GM21390 (cell line): ENCODE measurements around the gene ADAMTS12.

Experiments used
- ATAC-seq: cut with Tn5 transposase; IDR thresholded peaks from one replicate; pipeline ENCODE4 v1.9.1; 2021; ENCODE audit not compliant: unreplicated experiment

The ADAMTS12 gene

GRCh38 chr5:33675958-33676464 is 215.8 kb downstream of the ADAMTS12 start:
- peak; percentile 83 for ATAC-seq

- ATAC-seq = no peak
These were observed 220.0 kb downstream of the ADAMTS12 start for GRCh38 chr5:33671700-33672291.

GRCh38 chr5:33662722-33663427 is 228.9 kb downstream of the ADAMTS12 start:
- no peak for ATAC-seq

DNA sequence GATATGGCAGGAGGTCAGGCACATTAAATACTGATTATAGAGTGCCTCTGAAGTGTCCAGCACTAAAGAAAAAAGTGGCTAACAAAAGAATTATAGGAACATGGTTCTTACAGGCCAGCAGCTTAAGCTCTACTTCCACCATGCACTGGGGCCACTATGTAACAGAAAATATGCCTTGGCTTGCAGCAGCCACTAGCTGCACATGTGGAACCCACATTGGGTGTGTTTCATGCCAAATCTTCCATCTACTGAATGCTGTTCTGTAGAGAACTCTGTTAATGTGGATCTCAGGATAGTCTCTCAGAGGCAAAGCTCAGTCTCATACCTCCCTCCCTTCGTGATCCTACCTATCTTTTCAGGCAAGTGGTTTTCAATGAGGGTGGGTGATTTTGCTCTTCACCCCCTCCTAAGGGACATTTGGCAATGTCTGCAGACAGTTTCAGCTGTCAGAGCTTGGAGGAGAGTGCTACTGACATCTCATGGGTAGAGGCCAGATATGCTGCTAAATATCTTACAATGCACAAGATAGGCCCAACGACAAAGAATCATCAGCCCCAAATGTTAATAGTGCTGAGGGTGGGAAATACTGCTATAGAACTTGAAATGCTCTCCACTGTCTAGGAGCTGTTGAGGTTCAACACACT is 232.1 kb downstream of the ADAMTS12 start:
- ATAC-seq = no peak

GRCh38 chr5:33657804-33658440 is 233.9 kb downstream of the ADAMTS12 start:
- ATAC-seq = no peak

DNA sequence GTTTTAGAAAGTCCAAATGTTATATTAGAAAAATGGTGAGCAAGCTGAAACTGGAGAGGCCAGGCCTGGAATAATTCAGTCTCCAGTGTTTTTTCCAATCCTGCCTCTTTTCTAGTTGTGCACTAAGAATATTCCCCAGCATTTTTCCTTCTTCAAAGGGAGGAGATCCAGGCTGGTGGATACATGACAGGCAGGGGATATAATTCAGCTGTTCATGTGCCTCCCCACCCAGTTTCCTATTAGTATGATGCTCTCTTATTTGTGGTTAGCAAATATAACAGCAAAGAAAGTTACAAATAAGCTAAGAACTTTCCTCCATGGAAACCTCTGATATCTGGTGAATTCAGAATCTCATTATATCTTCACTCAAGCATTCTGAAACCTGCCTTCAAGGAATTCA is 234.6 kb downstream of the ADAMTS12 start:
- ATAC-seq = no peak

- no peak for ATAC-seq
These were observed 240.9 kb downstream of the ADAMTS12 start for GRCh38 chr5:33650911-33651310.

DNA sequence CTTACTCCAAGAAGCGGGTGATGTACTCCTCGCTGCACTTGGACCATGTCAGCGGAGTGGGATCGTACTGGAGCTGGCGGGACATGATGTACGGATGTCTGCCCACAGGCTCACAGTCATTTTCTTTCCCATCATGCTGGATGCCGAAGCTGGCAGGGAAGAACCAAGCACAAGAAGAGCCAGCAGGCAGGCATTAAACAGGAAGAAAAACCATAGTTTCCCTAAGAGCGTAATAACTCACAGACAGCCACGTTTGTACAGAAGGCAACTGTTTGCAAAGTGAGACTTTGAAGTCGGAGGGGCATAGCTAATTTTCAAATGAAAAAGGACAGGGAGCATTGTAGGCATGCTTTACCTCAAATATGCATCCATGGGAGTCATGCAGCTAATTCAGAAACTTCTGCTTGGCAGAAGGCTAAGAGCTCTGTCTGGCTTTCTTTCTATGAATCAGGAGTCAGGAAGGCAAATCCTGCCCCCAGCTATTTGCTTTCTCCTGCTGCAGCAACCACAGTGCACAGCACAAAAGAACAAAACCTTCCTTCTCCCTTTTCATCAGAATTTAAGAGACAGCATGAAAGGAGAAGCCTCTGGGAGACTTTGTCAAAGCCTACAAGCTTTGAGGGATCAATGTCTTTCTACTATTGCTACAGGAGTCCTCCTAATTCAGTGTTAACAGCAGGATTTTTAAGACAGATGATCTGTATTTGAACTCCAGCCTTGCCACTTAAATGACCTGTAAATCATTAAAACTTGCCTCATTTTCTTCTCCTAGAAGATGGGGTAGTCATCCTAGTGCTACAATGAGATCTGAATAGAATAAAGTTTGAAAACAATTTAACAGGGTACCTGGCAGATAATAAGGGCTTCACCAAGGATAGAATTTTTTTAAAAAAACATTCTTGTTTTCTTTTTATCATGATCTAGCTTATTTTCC is 242.0 kb downstream of the ADAMTS12 start:
- ATAC-seq = no peak

- ATAC-seq = no peak
These were observed 249.9 kb downstream of the ADAMTS12 start for GRCh38 chr5:33641744-33642505.

- no peak for ATAC-seq
These were observed 252.3 kb downstream of the ADAMTS12 start for GRCh38 chr5:33639474-33639873.

GRCh38 chr5:33637011-33637410 is 254.8 kb downstream of the ADAMTS12 start:
- no peak for ATAC-seq

DNA sequence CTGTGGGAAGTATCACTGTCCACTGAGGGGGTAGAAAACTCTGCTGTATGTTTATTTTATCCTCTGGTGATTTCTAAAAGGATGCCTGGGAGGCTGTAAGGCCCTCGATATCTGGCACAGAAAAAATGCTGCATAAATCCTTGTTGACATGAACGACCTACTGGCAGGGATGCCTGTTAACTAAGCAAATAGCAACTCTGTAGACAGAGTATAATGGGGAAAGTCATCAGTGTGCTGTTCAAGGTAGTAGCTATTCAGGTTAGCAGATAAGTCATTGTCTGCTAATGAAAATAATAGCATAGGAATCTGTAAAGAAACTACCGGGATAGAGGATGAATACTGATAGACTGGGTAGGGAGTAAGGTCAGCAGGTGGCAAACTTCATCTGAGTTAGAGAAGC is 256.2 kb downstream of the ADAMTS12 start:
- ATAC-seq = no peak

- ATAC-seq = no peak
These were observed 258.1 kb downstream of the ADAMTS12 start for GRCh38 chr5:33633699-33634098.

DNA sequence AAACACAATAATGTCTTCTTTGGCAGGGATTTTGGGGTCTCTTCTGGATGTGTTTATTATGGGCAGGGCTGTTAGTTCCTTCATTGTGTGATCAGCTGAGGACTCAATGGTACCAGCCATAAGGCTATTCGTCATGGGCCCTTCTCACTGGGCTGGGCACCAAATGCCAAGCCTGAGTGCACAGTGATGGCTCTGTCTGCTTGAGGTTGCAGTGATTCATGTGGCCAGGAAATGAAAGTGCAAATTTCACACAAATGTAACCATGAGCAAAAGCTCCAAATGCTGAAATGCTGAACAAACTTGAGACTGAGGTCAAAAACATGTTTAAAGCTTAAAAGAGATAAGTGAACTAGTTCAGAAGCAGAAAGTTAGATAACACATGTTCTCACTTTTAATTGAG is 260.0 kb downstream of the ADAMTS12 start:
- ATAC-seq = peak; percentile 97

DNA sequence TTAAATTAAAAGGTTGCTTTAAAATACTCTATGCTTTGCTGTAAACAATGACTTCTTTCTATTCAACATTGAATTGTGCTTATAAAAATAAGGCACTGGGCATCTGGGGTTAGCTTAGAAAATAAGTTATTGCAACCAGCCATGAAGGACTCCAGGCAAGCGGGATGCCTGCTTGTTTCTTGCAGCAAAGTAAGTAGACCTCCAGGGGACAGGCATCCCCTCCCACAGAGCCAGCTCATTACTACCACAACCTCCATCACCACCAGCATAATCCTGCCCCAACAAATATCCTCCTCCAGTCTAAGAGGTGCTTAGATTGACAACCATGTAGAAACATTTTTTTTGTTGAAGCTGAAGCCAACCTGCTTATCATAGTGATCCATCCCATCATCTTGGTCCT is 260.7 kb downstream of the ADAMTS12 start:
- ATAC-seq = no peak

GRCh38 chr5:33629999-33630398 is 261.8 kb downstream of the ADAMTS12 start:
- no peak for ATAC-seq

GRCh38 chr5:33628796-33629195 is 263.0 kb downstream of the ADAMTS12 start:
- ATAC-seq = no peak

GRCh38 chr5:33621514-33621913 is 270.3 kb downstream of the ADAMTS12 start:
- no peak for ATAC-seq

DNA sequence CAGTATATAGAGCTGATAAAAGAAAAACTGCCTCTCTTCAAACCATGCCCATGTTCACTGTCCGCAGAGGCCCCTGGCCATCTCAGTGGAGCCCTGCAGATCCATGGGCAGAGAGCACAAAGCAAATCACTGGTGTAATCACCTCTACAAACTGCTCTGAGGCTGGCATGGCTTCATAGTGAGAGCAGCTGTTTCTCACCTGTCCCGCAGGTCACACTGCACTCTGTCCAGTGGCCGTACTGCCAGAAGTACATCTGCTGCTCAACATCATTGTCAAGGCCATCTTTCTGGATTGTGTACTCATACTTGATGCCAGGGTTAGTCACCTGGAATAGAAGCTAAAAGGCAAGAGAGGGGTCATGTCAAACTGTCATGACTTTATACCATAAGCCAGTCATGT is 277.8 kb downstream of the ADAMTS12 start:
- ATAC-seq = no peak

- ATAC-seq = no peak
These were observed 279.4 kb downstream of the ADAMTS12 start for GRCh38 chr5:33612386-33612785.
